ENCODE measurements around the gene RER1.

Gene RER1

GRCh38 chr1:2409745-2410144 lies 18.1 kb downstream of the RER1 start:
- no peaks in the 10 kb centered on the region for H3K27me3 ChIP-seq (ENCODE audit: insufficient read depth, low read depth, severe bottlenecking)
- H3K27ac ChIP-seq, result no peak overlapping the region
- H3K9me3 ChIP-seq (ENCODE audit: severe bottlenecking), result no peaks in the 10 kb centered on the region
- no peak for DNase-seq
- TF ChIP-seq, protein P1, sequence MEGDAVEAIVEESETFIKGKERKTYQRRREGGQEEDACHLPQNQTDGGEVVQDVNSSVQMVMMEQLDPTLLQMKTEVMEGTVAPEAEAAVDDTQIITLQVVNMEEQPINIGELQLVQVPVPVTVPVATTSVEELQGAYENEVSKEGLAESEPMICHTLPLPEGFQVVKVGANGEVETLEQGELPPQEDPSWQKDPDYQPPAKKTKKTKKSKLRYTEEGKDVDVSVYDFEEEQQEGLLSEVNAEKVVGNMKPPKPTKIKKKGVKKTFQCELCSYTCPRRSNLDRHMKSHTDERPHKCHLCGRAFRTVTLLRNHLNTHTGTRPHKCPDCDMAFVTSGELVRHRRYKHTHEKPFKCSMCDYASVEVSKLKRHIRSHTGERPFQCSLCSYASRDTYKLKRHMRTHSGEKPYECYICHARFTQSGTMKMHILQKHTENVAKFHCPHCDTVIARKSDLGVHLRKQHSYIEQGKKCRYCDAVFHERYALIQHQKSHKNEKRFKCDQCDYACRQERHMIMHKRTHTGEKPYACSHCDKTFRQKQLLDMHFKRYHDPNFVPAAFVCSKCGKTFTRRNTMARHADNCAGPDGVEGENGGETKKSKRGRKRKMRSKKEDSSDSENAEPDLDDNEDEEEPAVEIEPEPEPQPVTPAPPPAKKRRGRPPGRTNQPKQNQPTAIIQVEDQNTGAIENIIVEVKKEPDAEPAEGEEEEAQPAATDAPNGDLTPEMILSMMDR (IDR thresholded peaks at IDR 0.05; ENCODE audit: low read depth, low read length), result no peak
- peaks cover 20% of the 10 kb centered on the region for H3K36me3 ChIP-seq
- no peak overlapping the region for H3K4me3 ChIP-seq (ENCODE audit: low read depth, low read length)

- TF ChIP-seq, protein P1 (IDR thresholded peaks at IDR 0.05; ENCODE audit: low read depth, low read length), result no peak
- DNase-seq, result peak; percentile 39
- Histone ChIP-seq H3K27ac (peak overlapping the region; percentile 78), H3K36me3 (peaks cover 6% of the 10 kb centered on the region; the same call in 1 of the 2 replicates), H3K27me3 (ENCODE audit: insufficient read depth, low read depth, severe bottlenecking) (no peaks in the 10 kb centered on the region), H3K9me3 (ENCODE audit: severe bottlenecking) (no peaks in the 10 kb centered on the region), H3K4me3 (ENCODE audit: low read depth, low read length) (peak overlapping the region; percentile 76)
Measured at GRCh38 chr1:2411801-2412394, 20.3 kb downstream of the RER1 start.

- Histone ChIP-seq H3K27ac (peak within 1 kb of the TSS; percentile 78), H3K4me3 (ENCODE audit: low read depth, low read length) (peak within 1 kb of the TSS; percentile 76), H3K36me3 (peaks cover 3% of the 10 kb centered on the region; the same call in 1 of the 2 replicates), H3K27me3 (ENCODE audit: insufficient read depth, low read depth, severe bottlenecking) (no peaks in the 10 kb centered on the region), H3K9me3 (ENCODE audit: severe bottlenecking) (no peaks in the 10 kb centered on the region)
- TF ChIP-seq, protein P1 (IDR thresholded peaks at IDR 0.05; ENCODE audit: low read depth, low read length), result no peak
- peak; percentile 98 for DNase-seq
Measured at GRCh38 chr1:2412395-2412772, 20.7 kb downstream of the RER1 start, which contains the start of gene PEX10. TSS of gene PEX10 (minus strand) at chr1:2412564. CDS start at chr1:2412502, 62 bp downstream.

DNA sequence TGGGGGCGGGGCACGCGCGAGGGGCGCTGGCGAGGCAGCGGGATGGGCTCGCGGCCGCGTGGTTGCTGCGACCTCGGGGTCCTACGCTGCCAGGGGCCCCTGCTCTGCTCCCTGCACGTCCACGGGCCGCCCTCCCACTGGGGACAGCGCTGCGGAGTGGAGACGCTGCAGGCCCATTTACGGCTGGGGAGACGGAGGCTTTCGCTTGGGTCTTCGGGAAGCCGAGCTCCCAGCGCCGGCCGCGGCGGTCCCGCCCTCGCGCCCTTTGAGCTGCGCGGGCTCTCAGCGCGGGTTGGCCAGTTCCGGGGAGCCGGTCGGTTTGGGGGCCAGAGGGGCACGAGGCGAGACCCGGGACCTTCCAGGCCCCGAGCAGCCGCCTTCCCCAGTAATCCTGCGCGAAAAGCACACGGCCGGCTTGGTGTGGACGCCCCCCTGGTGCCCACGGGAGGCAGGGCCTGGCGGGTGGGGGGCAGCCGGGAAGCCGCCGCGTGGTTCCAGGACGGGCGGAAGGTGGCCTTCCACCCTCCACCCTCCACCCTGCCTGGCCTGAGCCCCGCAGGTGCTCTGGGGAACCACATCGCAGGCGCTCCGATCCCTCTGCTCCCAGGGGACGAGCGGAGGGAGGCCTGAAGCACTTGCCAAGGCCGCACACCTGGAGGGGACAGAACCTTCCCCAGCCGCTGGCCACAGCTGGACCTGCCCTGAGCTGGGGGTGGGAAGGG lies 21.3 kb downstream of the RER1 start:
- Histone ChIP-seq H3K4me3 (ENCODE audit: low read depth, low read length) (peak overlapping the region; percentile 72), H3K36me3 (no peaks in the 10 kb centered on the region; the same call in 1 of the 2 replicates), H3K27ac (peak overlapping the region; percentile 76), H3K27me3 (ENCODE audit: insufficient read depth, low read depth, severe bottlenecking) (no peaks in the 10 kb centered on the region), H3K9me3 (ENCODE audit: severe bottlenecking) (no peaks in the 10 kb centered on the region)
- DNase-seq, result no peak
- TF ChIP-seq, protein P1 (IDR thresholded peaks at IDR 0.05; ENCODE audit: low read depth, low read length), result 0 out of 2 replicates have a peak, but pooled peaks have one; percentile 5

- Histone ChIP-seq H3K27ac (peak overlapping the region; percentile 76), H3K36me3 (no peaks in the 10 kb centered on the region; the same call in 1 of the 2 replicates), H3K4me3 (ENCODE audit: low read depth, low read length) (peak overlapping the region; percentile 72), H3K27me3 (ENCODE audit: insufficient read depth, low read depth, severe bottlenecking) (no peaks in the 10 kb centered on the region), H3K9me3 (ENCODE audit: severe bottlenecking) (no peaks in the 10 kb centered on the region)
- DNase-seq, result no peak
- TF ChIP-seq, protein P1 (IDR thresholded peaks at IDR 0.05; ENCODE audit: low read depth, low read length), result no peak
Measured at GRCh38 chr1:2413495-2414296, 22.1 kb downstream of the RER1 start.

Data from WERI-Rb-1 (cell line).